Kidney epithelial cell (primary cell): ENCODE measurements around the gene UPK2. TPM values are rescaled to one million over a fixed set of nuclear protein-coding genes. Genes with fewer than 3 reads are reported as not detected.
"Not testable (repeated sequence)": the region's sequence is repeated elsewhere in the genome, so short reads cannot be mapped to it uniquely, and the experiment has no call there.

ENCODE experiments used
- DNase-seq: peaks from one replicate; pipeline ENCODE4 v3.0.0-alpha.2; 2010; ENCODE audit warnings: low read depth
- H3K27me3 ChIP-seq: 2 replicates; pipeline ENCODE4 v1.6.0; 2011; ENCODE audit warnings: low read length; ENCODE audit not compliant: control insufficient read depth, insufficient read depth
- H3K36me3 ChIP-seq: 2 replicates; pipeline ENCODE4 v1.5.1; 2011; ENCODE audit warnings: low read length; ENCODE audit not compliant: control insufficient read depth, insufficient read depth
- H3K4me3 ChIP-seq: 2 replicates; pipeline ENCODE4 v1.5.1; 2011; ENCODE audit warnings: low read depth, mild to moderate bottlenecking, control low read depth, low read length
- CTCF ChIP-seq: IDR thresholded peaks from 2 replicates; pipeline ENCODE4 v1.5.1; 2011; ENCODE audit warnings: mild to moderate bottlenecking, moderate library complexity, low read length, control low read depth, inconsistent platforms; ENCODE audit not compliant: insufficient read depth, poor library complexity, severe bottlenecking
- total RNA-seq: library from RNA; depleted of rRNA; stranded (reverse); fragments of >200 nt; gene quantifications from 2 replicates; pipeline ENCODE4 v1.2.3, GENCODE V29; 2015

UPK2 gene
- total RNA-seq, 1 donor from 2014 or later, result 0.25 TPM

- Histone ChIP-seq H3K27me3 (peaks cover 6% of the 10 kb centered on the region), H3K36me3 (no peaks in the 10 kb centered on the region), H3K4me3 (no peak overlapping the region)
- TF ChIP-seq CTCF, result no peak
- DNase-seq, result no peak
These were observed 17.9 kb downstream of the UPK2 start for GRCh38 chr11:118973985-118974384.

- no peak for DNase-seq
- H3K36me3 ChIP-seq, result no peaks in the 10 kb centered on the region
- H3K27me3 ChIP-seq, result peaks cover 9% of the 10 kb centered on the region
- no peak overlapping the region for H3K4me3 ChIP-seq
- no peak for TF ChIP-seq CTCF
These were observed 19.9 kb downstream of the UPK2 start for GRCh38 chr11:118975771-118976709.

GRCh38 chr11:118979434-118979833 is 23.3 kb downstream of the UPK2 start:
- Histone ChIP-seq H3K4me3 (no peak overlapping the region), H3K36me3 (no peaks in the 10 kb centered on the region), H3K27me3 (peaks cover 3% of the 10 kb centered on the region)
- no peak for DNase-seq
- no peak for TF ChIP-seq CTCF

GRCh38 chr11:118980191-118980881 is 24.2 kb downstream of the UPK2 start:
- Histone ChIP-seq H3K27me3 (peaks cover 3% of the 10 kb centered on the region), H3K4me3 (no peak overlapping the region), H3K36me3 (no peaks in the 10 kb centered on the region)
- TF ChIP-seq CTCF, result no peak
- DNase-seq, result no peak

- H3K27me3 ChIP-seq, H3K36me3 ChIP-seq, DNase-seq, H3K4me3 ChIP-seq: not testable (repeated sequence)
These were observed 28.2 kb downstream of the UPK2 start for GRCh38 chr11:118984337-118984736.

- DNase-seq, result no peak
- Histone ChIP-seq H3K36me3 (no peaks in the 10 kb centered on the region), H3K4me3 (no peak overlapping the region), H3K27me3 (no peaks in the 10 kb centered on the region)
- TF ChIP-seq CTCF, result no peak
These were observed 28.7 kb downstream of the UPK2 start for GRCh38 chr11:118984825-118985224.
